A673 (cell line): Measurements from ENCODE around the gene RCBTB2. TPM values are rescaled to one million over a fixed set of nuclear protein-coding genes. Genes with fewer than 3 reads are reported as not detected.
"Not testable (repeated sequence)": the region's sequence is repeated elsewhere in the genome, so short reads cannot be mapped to it uniquely, and the experiment has no call there.

Experiments used
- BruUV-seq: library from RNA; stranded (reverse); fragments of 400-500 nt; replicated peaks from 2 replicates; lab custom pipeline; 2021; lab: Mats Ljungman, UMichigan
- CTCF ChIA-PET: fragments of 300-600 bp; sonication (Branson Sonifier 250); formaldehyde crosslinking; loops from one replicate; lab custom pipeline; 2022; ENCODE audit warnings: antibody characterized with exemption; lab: Charles Lee
- POLR2A ChIA-PET: fragments of 300-600 bp; sonication (Branson Sonifier 250); formaldehyde crosslinking; loops from one replicate; lab custom pipeline; 2022; ENCODE audit warnings: antibody characterized with exemption; ENCODE audit not compliant: low non-redundant PET; lab: Charles Lee
- DNase-seq: peaks from one replicate; pipeline ENCODE4 v3.0.0-alpha.2; 2015; ENCODE audit warnings: low spot score
- H3K27ac ChIP-seq: fragments of 200-600 bp; sonication (generic); 2 replicates; pipeline ENCODE4 v1.5.1; 2016; ENCODE audit warnings: mixed run types, low read depth, mild to moderate bottlenecking, mixed read lengths, antibody characterized with exemption, low read length; ENCODE audit not compliant: poor library complexity, severe bottlenecking
- H3K27me3 ChIP-seq: fragments of 200-600 bp; sonication (generic); replicated peaks from 2 replicates; pipeline ENCODE4 v1.6.1; 2017; ENCODE audit warnings: mixed run types, low read depth, mild to moderate bottlenecking, mixed read lengths, antibody characterized with exemption, low read length; ENCODE audit not compliant: insufficient read depth, poor library complexity
- H3K36me3 ChIP-seq: fragments of 200-600 bp; sonication (generic); 2 replicates; pipeline ENCODE4 v1.6.1; 2016; ENCODE audit warnings: mixed run types, mild to moderate bottlenecking, mixed read lengths, antibody characterized with exemption, low read length; ENCODE audit not compliant: insufficient read depth, poor library complexity, severe bottlenecking
- H3K4me1 ChIP-seq: fragments of 200-600 bp; sonication (generic); 2 replicates; pipeline ENCODE4 v1.6.1; 2017; ENCODE audit warnings: mixed run types, mild to moderate bottlenecking, mixed read lengths, antibody characterized with exemption, low read length; ENCODE audit not compliant: insufficient read depth, poor library complexity, severe bottlenecking
- H3K4me3 ChIP-seq: fragments of 200-600 bp; sonication (generic); 2 replicates; pipeline ENCODE4 v1.5.1; 2016; ENCODE audit warnings: low read depth, mixed run types, mild to moderate bottlenecking, mixed read lengths, low read length; ENCODE audit not compliant: poor library complexity, severe bottlenecking
- H3K9me3 ChIP-seq: fragments of 200-600 bp; sonication (generic); 2 replicates; pipeline ENCODE4 v1.6.1; 2016; ENCODE audit warnings: mixed run types, low read depth, mild to moderate bottlenecking, mixed read lengths, antibody characterized with exemption, low read length; ENCODE audit not compliant: poor library complexity, severe bottlenecking
- EZH2 ChIP-seq: fragments of 200-600 bp; sonication (generic); IDR thresholded peaks from 2 replicates; pipeline ENCODE4 v1.6.1; 2017; ENCODE audit warnings: borderline replicate concordance, low read depth, mild to moderate bottlenecking, mixed read lengths, antibody characterized with exemption, low read length; ENCODE audit not compliant: poor library complexity, severe bottlenecking
- intact Hi-C: fragments of 100-400 bp; cut with micrococcal nuclease; formaldehyde crosslinking; loops from one replicate; pipeline ENCODE4 v1.10.0; 2022; ENCODE audit not compliant: unreplicated experiment
- total RNA-seq: library from RNA; stranded (reverse); gene quantifications from 2 replicates; pipeline ENCODE4 v1.2.3, GENCODE V29; 2021
- TF ChIP-seq, protein P1 (sequence below): fragments of 300-800, 200-600 bp; sonication (generic); conservative IDR thresholded peaks from 2 replicates; pipeline ENCODE4 v1.5.1; 2017; ENCODE audit warnings: low read depth, mild to moderate bottlenecking, antibody characterized with exemption, low read length, moderate library complexity, mixed read lengths

Gene RCBTB2
- total RNA-seq, 1 experiment from 2014 or later, result 6.3 TPM

DNA sequence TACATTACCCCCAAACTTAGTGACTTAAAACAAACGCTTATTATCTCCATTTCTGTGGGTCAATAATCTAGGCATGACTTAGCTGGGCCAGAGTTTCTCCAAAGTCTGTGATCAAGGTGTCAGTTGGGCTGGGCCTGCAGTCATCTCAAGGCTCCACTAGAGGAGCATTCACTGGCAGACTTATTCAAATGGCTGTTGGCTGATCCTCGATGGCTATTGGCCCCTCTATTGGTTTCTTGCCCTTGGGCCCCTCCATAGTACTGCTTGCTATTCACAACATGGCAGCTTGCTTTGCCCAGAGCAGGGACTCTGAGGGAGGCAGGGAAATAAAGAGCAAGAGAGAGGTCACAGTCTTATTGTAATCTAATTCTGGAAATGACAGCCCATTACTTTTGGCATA, 57.6 kb downstream of the RCBTB2 start:
- Histone ChIP-seq H3K27ac (no peak overlapping the region), H3K9me3 (no peaks in the 10 kb centered on the region), H3K4me1 (no peaks in the 10 kb centered on the region), H3K36me3 (no peaks in the 10 kb centered on the region), H3K4me3 (no peak overlapping the region), H3K27me3 (no peaks in the 10 kb centered on the region)
- intact Hi-C loops, result no loop called here
- TF ChIP-seq EZH2, result no peak
- TF ChIP-seq, protein P1, sequence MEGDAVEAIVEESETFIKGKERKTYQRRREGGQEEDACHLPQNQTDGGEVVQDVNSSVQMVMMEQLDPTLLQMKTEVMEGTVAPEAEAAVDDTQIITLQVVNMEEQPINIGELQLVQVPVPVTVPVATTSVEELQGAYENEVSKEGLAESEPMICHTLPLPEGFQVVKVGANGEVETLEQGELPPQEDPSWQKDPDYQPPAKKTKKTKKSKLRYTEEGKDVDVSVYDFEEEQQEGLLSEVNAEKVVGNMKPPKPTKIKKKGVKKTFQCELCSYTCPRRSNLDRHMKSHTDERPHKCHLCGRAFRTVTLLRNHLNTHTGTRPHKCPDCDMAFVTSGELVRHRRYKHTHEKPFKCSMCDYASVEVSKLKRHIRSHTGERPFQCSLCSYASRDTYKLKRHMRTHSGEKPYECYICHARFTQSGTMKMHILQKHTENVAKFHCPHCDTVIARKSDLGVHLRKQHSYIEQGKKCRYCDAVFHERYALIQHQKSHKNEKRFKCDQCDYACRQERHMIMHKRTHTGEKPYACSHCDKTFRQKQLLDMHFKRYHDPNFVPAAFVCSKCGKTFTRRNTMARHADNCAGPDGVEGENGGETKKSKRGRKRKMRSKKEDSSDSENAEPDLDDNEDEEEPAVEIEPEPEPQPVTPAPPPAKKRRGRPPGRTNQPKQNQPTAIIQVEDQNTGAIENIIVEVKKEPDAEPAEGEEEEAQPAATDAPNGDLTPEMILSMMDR, result no peak
- no TSS peak for BruUV-seq
- no peak for DNase-seq
- POLR2A ChIA-PET, result no interaction called here
- CTCF ChIA-PET, result no interaction called here

DNA sequence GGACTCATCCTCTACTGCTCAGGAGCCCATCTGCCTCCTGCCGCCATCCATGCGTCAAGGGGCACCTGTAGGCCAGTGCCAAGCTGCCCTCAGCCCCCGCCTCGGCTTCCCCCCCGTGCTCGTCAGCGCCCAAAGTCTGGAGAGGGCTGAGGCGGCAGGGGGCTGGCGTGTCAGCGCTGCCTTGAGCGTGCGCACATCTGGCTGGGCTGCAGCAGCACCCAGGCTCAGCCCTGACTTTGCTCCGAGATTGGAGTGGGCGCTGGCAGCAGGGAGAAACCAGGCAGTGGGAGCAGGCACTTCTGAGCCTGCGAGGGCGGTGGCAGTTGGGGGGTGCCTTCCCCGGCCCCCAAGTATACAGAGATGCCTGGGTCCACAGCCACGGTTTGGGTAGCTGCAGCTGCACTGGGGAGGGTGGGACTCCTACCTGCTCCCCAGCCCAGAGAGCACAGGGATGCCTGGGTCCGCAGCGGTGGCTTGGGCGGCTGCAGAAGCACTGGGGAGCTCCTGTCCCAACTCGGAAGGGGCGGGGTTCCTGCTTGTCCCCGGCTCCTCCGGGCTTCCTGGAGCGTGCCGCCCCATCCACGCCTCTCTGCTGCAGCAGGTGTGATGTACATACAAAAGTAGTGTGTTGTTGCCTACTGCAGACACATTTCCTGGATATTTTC, 75.2 kb downstream of the RCBTB2 start:
- Histone ChIP-seq H3K4me1 (no peaks in the 10 kb centered on the region), H3K27ac (no peak overlapping the region), H3K36me3 (peaks cover 14% of the 10 kb centered on the region), H3K9me3 (no peaks in the 10 kb centered on the region), H3K27me3 (no peaks in the 10 kb centered on the region), H3K4me3 (no peak overlapping the region)
- no TSS peak for BruUV-seq
- intact Hi-C loops, result no loop called here
- no peak for DNase-seq
- ChIA-PET POLR2A (no interaction called here), CTCF (interaction anchor here (1.0 kb wide), 1 partner anchor 122 kb away, joined by 6 read pairs; no protein-coding TSS in a partner anchor)
- TF ChIP-seq, protein P1, result no peak
- TF ChIP-seq EZH2, result no peak

DNA sequence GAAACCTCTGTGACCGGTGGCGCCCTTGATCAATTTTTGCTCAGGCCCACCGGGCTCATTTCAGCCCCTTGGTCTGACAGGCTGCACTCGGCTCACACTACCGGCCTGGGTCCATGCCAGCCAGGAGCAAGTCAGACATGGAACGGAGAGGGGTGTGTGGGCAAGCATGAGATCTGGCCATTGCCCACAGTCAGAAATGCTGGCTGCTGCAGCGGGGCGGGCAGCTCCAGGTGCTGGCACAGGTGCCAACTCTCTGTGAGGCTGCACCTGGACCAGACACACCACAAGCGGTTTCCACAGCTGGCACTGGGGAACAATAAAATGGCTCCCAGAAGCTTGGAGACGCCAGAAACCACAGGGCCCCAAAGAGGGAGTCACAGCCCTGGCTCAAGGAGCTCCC, 76.3 kb downstream of the RCBTB2 start:
- Histone ChIP-seq H3K27me3 (no peaks in the 10 kb centered on the region), H3K36me3 (peaks cover 14% of the 10 kb centered on the region), H3K9me3 (no peaks in the 10 kb centered on the region), H3K4me3 (no peak overlapping the region), H3K4me1 (no peaks in the 10 kb centered on the region), H3K27ac (no peak overlapping the region)
- DNase-seq, result no peak
- ChIA-PET CTCF (no interaction called here), POLR2A (no interaction called here)
- TF ChIP-seq, protein P1, result no peak
- TF ChIP-seq EZH2, result no peak
- BruUV-seq, result no TSS peak
- intact Hi-C loops, result no loop called here

DNA sequence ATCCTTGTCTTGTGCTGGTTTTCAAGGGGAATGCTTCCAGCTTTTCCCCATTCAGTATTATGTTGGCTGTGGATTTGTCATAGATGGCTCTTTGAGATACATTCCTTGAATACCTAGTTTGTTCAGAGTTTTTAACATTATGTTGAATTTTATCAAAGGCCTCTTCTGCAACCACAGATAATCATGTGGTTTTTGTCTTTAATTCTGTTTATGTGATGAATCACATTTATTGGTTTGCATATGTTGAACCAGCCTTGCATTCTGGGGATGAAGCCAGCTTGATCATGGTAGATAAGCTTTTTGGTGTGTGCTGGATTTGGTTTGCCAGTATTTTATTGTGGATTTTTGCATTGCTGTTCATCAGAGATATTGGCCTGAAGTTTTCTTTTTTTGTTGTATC, 81.7 kb downstream of the RCBTB2 start:
- H3K27me3 ChIP-seq, POLR2A ChIA-PET, H3K4me1 ChIP-seq, H3K4me3 ChIP-seq, H3K9me3 ChIP-seq, H3K27ac ChIP-seq, CTCF ChIA-PET, intact Hi-C loops, BruUV-seq, DNase-seq, H3K36me3 ChIP-seq: not testable (repeated sequence)
